Neural progenitor cell (in vitro differentiated cells): ENCODE data around the gene CIRBP.

Source experiments
- CTCF ChIP-seq: fragments of 200-600 bp; sonication (generic); IDR thresholded peaks from 2 replicates; pipeline ENCODE4 v1.5.1; 2017; ENCODE audit warnings: antibody characterized with exemption, mild to moderate bottlenecking
- EZH2 ChIP-seq: fragments of 200-600 bp; sonication (generic); IDR thresholded peaks from 2 replicates; pipeline ENCODE4 v1.6.1; 2017; ENCODE audit warnings: antibody characterized with exemption, mild to moderate bottlenecking, moderate library complexity
- EZH2phosphoT487 ChIP-seq: fragments of 200-600 bp; sonication (generic); IDR thresholded peaks from 2 replicates; pipeline ENCODE4 v1.6.1; 2017; ENCODE audit warnings: antibody characterized with exemption

GRCh38 chr19:1226227-1226518 lies 43.0 kb upstream of the CIRBP start:
- no peak for TF ChIP-seq CTCF
- TF ChIP-seq EZH2, result no peak
- no peak for TF ChIP-seq EZH2phosphoT487
